ENCODE measurements around the gene TMEM190. TPM values are rescaled to one million over a fixed set of nuclear protein-coding genes. Genes with fewer than 3 reads are reported as not detected.
A peak's percentile ranks its signal among the peaks of the same experiment; 100 is the strongest.
"Not testable (repeated sequence)": the region's sequence is repeated elsewhere in the genome, so short reads cannot be mapped to it uniquely, and the experiment has no call there.

Gene TMEM190
- total RNA-seq, 2 donors from 2014 or later = not detected

DNA sequence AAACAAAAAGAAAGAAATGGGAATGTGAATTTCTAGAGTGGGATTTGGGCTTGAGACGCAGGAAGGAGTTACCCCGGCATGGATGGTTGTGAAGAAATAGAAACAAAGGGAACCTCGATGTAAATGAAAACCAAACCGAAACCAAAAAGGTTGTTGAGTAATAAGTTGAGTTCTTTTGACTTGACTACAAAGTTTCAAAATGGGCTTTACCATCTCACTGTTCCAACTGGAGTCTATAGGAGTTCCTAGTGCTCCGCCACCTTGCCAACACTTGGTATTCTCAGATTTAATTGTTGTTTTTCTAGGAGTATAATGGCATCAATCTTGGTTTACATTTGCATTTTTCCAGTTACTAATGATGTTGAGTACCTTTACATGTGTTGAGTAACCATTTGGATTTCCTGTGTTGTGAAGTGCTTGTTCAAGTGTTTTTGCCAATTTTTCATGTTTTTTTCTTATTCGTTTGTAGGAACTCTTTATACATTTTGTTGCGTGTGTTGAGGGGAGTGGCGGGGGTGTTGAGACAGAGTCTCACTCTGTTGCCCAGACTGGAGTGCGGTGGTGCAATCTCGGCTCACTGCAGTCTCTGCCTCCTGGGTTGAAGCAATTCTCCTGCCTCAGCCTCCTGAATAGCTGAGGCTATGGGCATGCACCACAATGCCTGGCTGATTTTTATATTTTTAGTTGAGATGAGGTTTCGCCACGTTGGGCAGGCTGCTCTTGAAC lies 21.7 kb downstream of the TMEM190 start:
- peak overlapping the region; percentile 81 for H3K27ac Mint-ChIP-seq
- no peaks in the 10 kb centered on the region for H3K27me3 Mint-ChIP-seq
- ATAC-seq (no peak), DNase-seq (no peak)
- H3K9me3 ChIP-seq (ENCODE audit: control insufficient read depth, low read length, poor library complexity, severe bottlenecking) = no peaks in the 10 kb centered on the region
- peaks cover 18% of the 10 kb centered on the region for H3K4me1 Mint-ChIP-seq
- H3K4me3 Mint-ChIP-seq = peak overlapping the region; percentile 49
- H3K36me3 Mint-ChIP-seq (ENCODE audit: low read depth) = no peaks in the 10 kb centered on the region

DNA sequence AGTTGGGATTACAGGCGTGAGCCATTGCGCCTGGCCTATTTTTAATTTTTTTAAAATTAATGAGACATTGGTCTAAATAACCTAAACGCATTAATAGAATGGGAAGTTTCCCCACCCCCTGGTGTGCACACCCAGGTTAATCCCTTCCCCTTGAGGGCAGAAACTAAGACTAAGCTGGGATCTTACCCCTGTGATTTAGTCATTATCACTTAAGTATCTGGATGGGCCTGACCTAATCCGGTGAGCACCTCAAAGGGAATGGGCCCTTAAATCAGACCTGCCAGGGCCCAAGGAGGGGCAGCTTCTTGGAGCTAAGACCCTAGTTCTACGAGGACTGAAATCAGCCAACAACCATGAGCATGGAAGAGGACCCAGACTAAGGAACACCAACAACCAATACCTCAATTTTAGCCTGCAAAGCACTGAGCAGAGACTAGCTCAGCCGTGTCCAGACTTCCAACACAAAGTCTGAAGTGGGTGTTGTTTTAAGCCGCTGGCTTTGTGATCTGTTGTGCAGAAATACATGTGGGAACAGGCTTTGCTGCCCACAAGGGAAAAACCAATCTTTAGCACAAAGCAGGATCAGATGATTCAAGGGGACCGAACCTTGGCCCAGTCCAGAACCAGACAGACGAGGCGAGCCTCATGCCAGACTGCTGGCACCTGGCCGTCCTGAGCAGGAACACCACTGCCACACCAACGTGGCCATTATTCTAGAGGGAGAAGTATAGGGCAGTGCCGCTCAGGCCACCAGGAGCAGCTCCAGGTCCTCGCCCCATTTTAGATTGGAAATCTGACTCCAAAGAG lies 23.9 kb downstream of the TMEM190 start:
- Mint-ChIP-seq H3K27ac (peak overlapping the region; percentile 81), H3K4me1 (peaks cover 20% of the 10 kb centered on the region), H3K4me3 (peak overlapping the region; percentile 9), H3K27me3 (no peaks in the 10 kb centered on the region), H3K36me3 (ENCODE audit: low read depth) (no peaks in the 10 kb centered on the region)
- no peak for DNase-seq
- ATAC-seq = no peak
- no peaks in the 10 kb centered on the region for H3K9me3 ChIP-seq (ENCODE audit: control insufficient read depth, low read length, poor library complexity, severe bottlenecking)

DNA sequence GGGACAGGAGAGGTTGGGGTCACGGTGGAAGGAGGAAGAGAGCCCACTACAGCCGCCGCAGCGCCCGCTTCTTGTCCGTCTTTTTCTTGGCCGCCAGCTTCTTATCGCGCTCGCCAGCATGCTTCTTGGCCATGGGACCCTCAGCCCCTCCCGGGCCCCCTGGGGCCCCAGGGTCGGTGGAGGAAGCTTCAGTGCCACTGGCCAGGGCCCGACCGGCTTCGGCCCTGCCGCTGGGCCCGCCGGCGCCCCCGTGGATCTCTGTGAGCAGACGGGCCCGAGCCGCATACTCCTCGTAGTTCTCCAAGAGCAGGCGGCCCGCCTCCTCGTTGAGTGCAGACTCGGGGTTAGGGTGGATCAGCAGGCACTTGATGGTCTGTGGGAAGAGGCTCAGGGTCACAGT lies 24.8 kb downstream of the TMEM190 start:
- ATAC-seq; H3K27me3 Mint-ChIP-seq; H3K36me3 Mint-ChIP-seq (ENCODE audit: low read depth); H3K9me3 ChIP-seq (ENCODE audit: control insufficient read depth, low read length, poor library complexity, severe bottlenecking); DNase-seq: not testable (repeated sequence)
- Mint-ChIP-seq H3K27ac (peak overlapping the region; percentile 24), H3K4me3 (peak overlapping the region; percentile 47), H3K4me1 (peaks cover 29% of the 10 kb centered on the region)

DNA sequence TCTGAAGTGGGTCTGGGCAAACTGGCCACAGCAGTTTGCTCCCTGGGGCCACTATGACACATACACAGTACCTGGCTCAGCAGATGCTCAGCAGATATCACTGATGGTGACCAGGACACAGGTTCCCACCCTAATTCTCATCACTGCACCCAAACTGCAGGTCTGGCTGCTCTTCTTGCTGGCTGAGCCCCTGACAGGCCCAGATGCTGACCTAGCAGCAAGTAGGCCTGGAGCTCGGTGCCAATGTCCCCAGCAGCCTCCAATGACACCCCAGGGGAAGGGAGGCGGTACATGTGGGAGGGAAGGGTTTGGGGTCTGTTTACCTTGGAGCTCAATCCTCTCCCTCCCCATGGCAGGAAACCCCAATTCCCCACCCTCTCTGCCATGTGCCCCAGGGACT lies 25.9 kb downstream of the TMEM190 start:
- Mint-ChIP-seq H3K27ac (peak overlapping the region; percentile 24), H3K36me3 (ENCODE audit: low read depth) (peaks cover 5% of the 10 kb centered on the region), H3K27me3 (no peaks in the 10 kb centered on the region), H3K4me1 (peaks cover 33% of the 10 kb centered on the region), H3K4me3 (no peak overlapping the region)
- DNase-seq = no peak
- ATAC-seq = no peak
- no peaks in the 10 kb centered on the region for H3K9me3 ChIP-seq (ENCODE audit: control insufficient read depth, low read length, poor library complexity, severe bottlenecking)

DNA sequence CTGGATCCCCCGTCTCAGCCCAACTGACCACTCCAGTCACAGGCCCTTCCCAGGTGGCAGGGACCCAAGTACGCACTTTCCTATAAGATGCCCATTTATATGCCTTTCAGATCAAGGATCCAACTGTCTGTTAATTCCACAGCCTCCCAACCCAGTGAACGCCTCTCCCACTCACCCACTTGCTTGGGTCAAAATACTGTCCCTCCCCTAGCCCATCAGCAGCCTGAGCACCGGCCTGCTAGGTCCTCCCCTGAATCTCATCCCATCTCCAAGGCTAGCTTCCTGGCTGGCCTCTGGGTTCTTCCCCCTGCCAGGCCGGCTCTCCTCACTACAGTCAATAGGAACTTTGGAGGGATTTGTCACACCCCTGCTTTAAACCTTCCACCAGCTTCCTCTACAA lies 29.0 kb downstream of the TMEM190 start:
- no peaks in the 10 kb centered on the region for H3K9me3 ChIP-seq (ENCODE audit: control insufficient read depth, low read length, poor library complexity, severe bottlenecking)
- Mint-ChIP-seq H3K27me3 (no peaks in the 10 kb centered on the region), H3K4me3 (peak overlapping the region; percentile 88), H3K36me3 (ENCODE audit: low read depth) (peaks cover 7% of the 10 kb centered on the region), H3K27ac (peak overlapping the region; percentile 95), H3K4me1 (peaks cover 23% of the 10 kb centered on the region)
- ATAC-seq (no peak), DNase-seq (no peak)

DNA sequence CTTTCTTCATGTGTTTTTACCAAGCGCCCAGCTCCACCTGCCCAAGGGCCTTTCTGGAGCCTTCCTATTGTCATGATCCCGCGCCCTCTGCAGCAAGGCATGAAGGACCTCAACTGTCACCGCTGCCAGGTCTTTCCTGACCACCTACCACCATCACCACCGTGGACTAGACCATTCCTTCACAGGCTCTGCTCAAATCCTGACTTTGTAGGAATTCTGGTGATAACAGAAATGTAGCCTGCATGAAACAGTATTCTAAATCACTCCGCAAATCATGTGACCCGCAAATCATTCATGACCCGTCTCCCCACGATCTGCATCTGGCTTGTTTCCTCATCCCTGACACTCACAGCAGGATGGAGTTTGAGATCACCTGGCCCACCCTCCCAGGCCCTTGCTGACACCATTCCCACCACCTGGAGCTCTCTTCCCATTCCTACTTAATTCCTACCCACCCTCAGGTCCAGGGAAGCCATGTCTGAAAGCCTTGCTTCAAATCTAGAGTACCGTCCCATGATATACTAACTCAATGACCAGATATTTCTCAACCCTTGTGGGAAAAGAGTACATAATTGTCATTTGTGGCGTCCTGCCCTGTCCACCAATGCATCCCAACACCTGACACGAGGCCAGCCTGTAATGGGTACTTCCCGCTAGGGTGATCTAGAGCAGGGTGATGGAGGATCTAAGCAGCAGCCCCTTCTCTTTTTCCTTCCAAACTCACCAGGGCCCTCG lies 29.6 kb downstream of the TMEM190 start:
- no peaks in the 10 kb centered on the region for H3K27me3 Mint-ChIP-seq
- H3K9me3 ChIP-seq (ENCODE audit: control insufficient read depth, low read length, poor library complexity, severe bottlenecking) = no peaks in the 10 kb centered on the region
- H3K4me3 Mint-ChIP-seq = peak overlapping the region; percentile 88
- DNase-seq (no peak), ATAC-seq (no peak)
- peak overlapping the region; percentile 95 for H3K27ac Mint-ChIP-seq
- H3K4me1 Mint-ChIP-seq = peaks cover 23% of the 10 kb centered on the region
- H3K36me3 Mint-ChIP-seq (ENCODE audit: low read depth) = peaks cover 7% of the 10 kb centered on the region

DNA sequence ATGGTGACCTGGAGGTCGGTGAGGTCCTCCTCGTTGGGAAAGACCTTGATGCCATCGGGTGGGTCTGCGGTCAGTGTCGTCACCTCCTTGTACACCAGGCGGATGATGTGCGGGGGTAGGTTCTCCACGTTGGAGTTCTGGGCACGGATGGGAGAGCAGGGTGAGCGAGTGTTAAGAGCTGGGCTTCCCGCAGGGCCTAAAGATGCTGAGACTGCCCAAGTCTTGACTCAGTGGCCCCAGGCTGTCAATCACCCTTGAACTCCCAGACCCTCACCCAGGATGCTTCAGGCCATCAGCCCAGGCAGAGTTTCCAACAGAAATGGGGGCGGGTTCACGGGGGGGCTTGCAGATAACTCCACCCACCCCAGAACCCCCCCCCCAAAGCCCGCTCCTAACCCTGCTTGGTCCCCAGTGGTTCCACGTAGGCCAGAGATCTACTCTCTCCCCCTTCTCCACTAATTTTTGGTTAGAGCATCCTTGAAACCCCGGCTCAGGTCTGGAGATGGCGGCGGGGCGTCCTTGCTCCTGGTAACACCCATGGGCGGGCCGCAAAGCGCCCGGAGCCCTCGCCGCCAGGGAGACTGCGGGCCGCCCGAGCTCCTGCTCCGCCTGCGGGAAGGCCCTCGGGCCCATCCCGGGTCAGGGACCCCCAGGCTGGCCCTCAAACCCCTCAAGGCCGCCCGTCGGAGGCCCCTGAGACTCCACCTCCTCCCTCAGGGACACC lies 30.4 kb downstream of the TMEM190 start:
- DNase-seq (peak in 1 of 3 donors; percentile 17), ATAC-seq (no peak)
- Mint-ChIP-seq H3K4me3 (peak overlapping the region; percentile 88), H3K27ac (peak overlapping the region; percentile 95), H3K27me3 (no peaks in the 10 kb centered on the region), H3K4me1 (peaks cover 23% of the 10 kb centered on the region), H3K36me3 (ENCODE audit: low read depth) (peaks cover 7% of the 10 kb centered on the region)
- H3K9me3 ChIP-seq (ENCODE audit: control insufficient read depth, low read length, poor library complexity, severe bottlenecking) = no peaks in the 10 kb centered on the region

DNA sequence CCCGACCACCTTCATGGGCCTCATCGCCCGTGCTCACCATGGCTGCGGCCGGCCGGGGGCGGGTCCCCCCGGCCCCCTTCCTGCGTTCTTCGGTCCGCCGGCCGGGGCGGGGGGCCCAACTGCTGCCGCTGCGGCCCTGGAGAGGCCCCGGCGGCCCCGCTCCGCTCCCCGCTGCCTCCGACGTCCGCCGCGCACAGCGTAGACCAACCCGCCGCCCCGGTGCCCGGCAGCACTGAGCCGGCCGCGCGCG lies 30.8 kb downstream of the TMEM190 start, which contains the start of gene UBE2S:
TSS of gene UBE2S (minus strand) at position 239 of the 250 bp plus-strand sequence. CDS start at position 40, 199 bp downstream.
- H3K27me3 Mint-ChIP-seq; DNase-seq; H3K9me3 ChIP-seq (ENCODE audit: control insufficient read depth, low read length, poor library complexity, severe bottlenecking); H3K36me3 Mint-ChIP-seq (ENCODE audit: low read depth); ATAC-seq: not testable (repeated sequence)
- H3K4me1 Mint-ChIP-seq = peaks cover 23% of the 10 kb centered on the region
- H3K27ac Mint-ChIP-seq = peak within 1 kb of the TSS; percentile 95
- H3K4me3 Mint-ChIP-seq = peak within 1 kb of the TSS; percentile 88

DNA sequence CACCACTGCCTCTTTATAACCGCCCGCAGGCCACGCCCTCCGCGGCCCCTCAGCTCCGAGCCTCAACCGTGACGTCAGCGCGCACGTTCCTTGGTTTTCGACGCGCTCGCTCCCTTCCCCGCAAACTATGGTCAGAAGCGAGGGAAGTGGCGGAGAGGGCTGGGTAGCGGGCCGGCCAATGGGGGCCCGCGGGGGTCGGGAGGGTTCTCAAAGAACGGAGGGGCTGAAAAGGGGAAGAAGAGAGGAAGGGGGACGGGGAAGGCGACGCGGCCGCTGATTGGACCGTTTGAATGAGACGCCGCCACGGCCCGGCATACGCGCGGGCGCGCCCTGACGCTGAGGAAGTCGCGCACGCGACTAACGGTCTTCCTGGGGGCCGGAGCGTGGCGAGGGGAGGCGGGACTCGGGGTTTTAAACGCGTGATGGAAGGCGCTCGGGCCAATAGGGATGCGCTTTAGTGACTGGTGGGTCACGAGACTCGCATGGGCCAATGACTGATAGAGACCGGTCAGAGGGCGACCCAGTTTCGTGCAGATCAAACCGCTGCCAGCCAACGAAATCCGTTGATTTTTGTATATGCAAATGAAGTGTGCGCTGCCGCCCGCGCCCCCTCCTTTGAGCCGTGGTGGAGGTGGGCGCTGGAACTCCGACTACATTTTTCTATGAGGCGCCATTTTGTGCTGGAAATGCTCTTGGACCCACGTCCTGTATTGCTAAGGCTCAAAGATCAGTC lies 31.3 kb downstream of the TMEM190 start:
- Mint-ChIP-seq H3K4me1 (peaks cover 23% of the 10 kb centered on the region), H3K27ac (peak overlapping the region; percentile 95), H3K27me3 (no peaks in the 10 kb centered on the region), H3K36me3 (ENCODE audit: low read depth) (peaks cover 7% of the 10 kb centered on the region), H3K4me3 (peak overlapping the region; percentile 88)
- H3K9me3 ChIP-seq (ENCODE audit: control insufficient read depth, low read length, poor library complexity, severe bottlenecking) = no peaks in the 10 kb centered on the region
- DNase-seq (peak; percentile 94 to 96 (median 94)), ATAC-seq (peak; percentile 93)

DNA sequence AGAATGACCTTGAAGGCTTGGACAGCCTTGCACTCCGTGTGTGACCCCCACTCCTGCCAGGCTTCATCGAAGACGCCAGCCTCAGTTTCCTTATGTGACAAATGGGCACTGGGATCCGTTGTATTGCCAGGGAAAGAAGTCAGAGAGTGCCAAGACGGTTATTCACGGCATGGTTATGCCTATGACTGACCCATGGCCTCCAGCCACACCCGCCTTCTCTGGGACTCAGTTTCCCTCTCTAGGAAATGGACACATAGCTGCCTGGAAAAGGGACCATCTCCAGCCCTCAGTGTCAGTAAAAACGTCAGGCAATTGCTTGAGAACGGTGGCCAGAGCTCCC lies 31.9 kb downstream of the TMEM190 start:
- H3K27ac Mint-ChIP-seq = peak overlapping the region; percentile 95
- DNase-seq = no peak
- H3K9me3 ChIP-seq (ENCODE audit: control insufficient read depth, low read length, poor library complexity, severe bottlenecking) = no peaks in the 10 kb centered on the region
- no peaks in the 10 kb centered on the region for H3K27me3 Mint-ChIP-seq
- H3K4me3 Mint-ChIP-seq = peak overlapping the region; percentile 88
- ATAC-seq = no peak
- H3K4me1 Mint-ChIP-seq = peaks cover 21% of the 10 kb centered on the region
- peaks cover 7% of the 10 kb centered on the region for H3K36me3 Mint-ChIP-seq (ENCODE audit: low read depth)

DNA sequence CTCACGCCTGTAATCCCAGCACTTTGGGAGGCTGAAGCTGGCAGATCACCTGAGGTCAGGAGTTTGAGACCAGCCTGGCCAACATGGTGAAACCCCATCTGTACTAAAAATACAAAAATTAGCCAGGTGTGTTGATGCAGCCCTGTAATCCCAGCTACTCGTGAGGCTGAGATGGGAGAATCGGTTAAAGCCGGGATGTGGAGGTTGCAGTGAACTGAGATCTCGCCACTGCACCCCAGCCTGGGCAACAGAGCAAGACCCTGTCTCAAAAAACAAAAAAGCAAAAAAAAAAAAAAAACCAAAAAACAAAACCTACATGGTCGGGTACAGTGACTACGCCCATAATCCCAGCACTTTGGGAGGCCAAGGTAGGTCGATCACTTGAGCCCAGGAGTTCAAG lies 32.6 kb downstream of the TMEM190 start:
- not testable (repeated sequence) for H3K27me3 Mint-ChIP-seq; DNase-seq; H3K4me3 Mint-ChIP-seq; ATAC-seq; H3K36me3 Mint-ChIP-seq (ENCODE audit: low read depth); H3K9me3 ChIP-seq (ENCODE audit: control insufficient read depth, low read length, poor library complexity, severe bottlenecking)
- peak overlapping the region; percentile 95 for H3K27ac Mint-ChIP-seq
- H3K4me1 Mint-ChIP-seq = peaks cover 21% of the 10 kb centered on the region

DNA sequence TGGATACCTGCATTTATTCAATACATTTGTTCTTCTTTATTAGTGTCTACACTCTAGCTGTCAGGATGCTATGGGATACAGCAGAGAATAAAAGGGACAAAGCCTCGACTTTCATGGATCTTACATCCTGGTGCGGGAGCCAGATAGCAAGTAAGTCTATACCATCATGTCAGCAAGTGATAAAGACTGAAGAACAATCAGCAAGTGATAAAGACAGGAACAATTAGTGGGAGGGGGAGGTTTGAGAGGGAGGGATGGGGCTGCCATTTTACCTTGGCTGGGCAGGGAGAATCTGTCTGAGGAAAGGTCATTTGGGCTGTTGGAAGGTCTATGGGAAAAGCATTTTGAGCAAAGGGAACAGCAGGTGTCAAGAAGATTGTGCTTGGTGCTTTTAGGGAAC lies 33.5 kb downstream of the TMEM190 start:
- ATAC-seq (no peak), DNase-seq (no peak)
- Mint-ChIP-seq H3K27ac (no peak overlapping the region), H3K27me3 (no peaks in the 10 kb centered on the region), H3K4me3 (no peak overlapping the region), H3K4me1 (peaks cover 21% of the 10 kb centered on the region), H3K36me3 (ENCODE audit: low read depth) (peaks cover 7% of the 10 kb centered on the region)
- no peaks in the 10 kb centered on the region for H3K9me3 ChIP-seq (ENCODE audit: control insufficient read depth, low read length, poor library complexity, severe bottlenecking)
